GM21381 (cell line): ENCODE results near the gene CORO1C.

Source experiments
- ATAC-seq: cut with Tn5 transposase; IDR thresholded peaks from one replicate; pipeline ENCODE4 v1.9.1; 2021; ENCODE audit warnings: mild to moderate bottlenecking, moderate library complexity; ENCODE audit not compliant: unreplicated experiment

The CORO1C gene

DNA sequence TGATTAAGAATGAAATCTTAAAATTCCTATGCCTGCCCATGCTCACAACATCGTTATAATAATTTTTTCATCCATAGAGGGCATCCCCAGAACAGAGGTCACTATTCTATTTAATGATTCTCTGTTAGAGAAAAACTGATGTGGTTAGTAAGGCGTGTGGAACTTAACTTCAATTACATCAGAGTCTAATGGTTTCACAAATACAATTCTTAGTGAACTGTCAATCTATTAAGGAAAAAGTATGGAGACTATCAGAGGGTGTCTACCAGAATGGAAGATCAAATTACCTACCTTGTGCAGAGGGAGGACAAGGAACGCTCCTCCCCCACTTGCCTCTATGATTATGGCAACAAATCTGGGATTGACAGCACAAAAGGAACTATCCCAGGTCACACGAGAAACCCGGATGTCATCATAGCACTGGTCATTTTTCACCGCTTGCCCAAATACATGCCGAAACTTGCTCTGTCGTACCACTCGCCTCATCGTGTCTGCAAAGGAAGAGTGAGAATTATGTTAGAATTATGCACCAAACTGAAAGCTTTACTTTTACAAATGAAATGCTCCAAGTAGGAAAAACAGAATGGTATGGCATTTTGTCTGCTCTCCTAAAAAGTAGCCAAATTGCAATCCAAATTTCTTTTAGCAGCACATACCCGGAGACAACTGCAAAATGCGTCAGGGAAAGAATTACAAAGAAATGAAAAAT lies 30.3 kb downstream of the CORO1C start:
- no peak for ATAC-seq

DNA sequence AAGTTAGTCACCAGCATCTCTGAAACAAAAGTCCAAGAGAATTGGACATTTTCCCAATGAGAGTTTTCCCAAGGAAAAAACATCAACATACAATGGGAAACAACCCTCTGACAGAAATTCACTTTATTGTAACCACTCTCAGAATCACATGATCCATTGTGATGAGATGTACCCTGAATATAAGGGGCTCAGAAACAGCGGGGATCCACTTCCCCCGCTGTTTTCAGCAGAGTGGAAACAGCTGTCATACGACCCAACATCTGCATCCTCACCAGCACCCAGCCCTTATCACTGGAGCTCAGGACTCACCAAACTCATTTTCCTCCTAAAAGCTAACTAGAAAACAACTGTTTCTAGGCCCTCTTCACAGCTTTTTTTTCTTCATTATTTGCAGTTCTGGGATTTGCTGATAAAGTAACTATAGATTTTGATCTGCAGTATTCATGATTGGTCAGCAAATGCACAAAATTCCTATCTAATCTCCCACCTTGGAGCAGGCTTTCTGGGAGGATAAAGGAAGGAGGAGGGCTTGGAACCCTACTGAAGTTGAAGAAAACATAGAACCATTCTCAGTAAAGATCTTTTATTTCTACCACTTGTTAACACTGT lies 31.3 kb downstream of the CORO1C start:
- ATAC-seq, result no peak

DNA sequence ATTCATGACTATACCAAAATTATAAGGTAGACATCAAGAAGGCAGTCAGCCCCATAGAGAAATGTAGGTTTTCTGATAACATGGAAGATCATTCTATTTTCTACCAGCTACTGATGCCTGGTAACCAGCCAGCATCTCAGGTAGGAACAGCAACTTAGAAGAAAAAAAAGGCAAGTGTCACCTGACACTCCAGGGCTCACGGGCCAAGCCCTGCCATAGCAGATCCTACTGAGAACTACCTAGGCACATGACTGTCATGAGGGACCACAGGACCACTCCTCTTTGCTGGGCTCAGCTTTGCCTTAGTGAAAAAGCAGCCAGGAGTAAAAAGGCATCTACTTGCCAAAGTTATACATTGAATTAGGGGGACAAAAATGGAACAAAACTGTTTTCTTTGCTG lies 33.4 kb downstream of the CORO1C start:
- no peak for ATAC-seq

DNA sequence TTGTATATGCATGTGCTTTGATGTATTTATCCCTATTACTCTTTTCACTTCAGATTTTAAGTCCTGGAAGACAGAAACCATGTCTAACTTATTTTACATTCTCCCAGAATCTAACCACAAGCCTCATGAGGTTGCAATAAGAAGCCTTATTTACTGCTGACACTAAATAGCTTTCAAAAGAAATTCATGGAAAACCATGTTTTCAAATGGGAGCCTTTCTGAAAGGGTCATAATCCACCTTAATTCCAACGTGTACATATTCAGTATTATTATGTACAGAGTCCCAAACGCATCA lies 34.4 kb downstream of the CORO1C start:
- no peak for ATAC-seq

DNA sequence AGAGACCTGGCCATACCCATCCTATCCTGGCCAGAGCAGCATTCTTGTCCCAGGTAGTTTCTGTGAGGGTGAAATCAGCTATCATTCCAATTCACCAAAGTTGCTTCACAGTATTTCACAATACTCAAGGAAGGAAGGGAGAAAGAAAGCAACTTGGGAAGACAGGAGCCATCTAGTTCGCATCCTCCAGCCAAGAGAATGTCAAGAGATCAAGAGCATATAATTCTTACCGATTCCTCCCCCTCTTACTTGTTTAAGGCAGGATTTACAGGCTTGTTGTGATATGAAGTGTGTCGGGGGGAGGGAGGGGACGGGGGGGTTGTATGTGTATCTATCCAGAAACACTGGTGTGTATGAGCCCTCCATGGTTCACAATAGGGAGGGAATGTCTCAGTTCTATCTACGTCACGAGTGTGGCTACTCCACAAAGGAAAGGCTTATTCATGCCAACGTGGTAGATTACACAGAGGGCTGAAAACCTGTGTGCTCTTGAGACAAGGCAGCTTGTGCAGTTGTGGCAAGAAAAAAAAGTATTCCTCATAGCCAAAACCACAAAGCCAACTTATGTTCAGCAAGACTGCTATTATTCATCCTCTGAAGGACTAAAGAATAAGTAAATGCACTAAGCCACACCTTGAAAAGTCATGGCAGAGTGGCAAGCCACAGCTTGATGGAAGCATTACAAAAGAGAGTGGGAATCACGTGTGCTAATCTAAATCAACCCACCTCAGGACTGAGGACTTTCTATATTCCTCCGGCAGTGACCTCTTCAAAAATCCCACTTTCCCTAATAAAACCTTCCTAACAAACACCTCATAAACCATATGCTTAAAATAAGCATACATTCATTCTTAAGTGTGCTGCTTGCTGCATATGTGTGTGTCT lies 35.0 kb downstream of the CORO1C start:
- ATAC-seq, result no peak

DNA sequence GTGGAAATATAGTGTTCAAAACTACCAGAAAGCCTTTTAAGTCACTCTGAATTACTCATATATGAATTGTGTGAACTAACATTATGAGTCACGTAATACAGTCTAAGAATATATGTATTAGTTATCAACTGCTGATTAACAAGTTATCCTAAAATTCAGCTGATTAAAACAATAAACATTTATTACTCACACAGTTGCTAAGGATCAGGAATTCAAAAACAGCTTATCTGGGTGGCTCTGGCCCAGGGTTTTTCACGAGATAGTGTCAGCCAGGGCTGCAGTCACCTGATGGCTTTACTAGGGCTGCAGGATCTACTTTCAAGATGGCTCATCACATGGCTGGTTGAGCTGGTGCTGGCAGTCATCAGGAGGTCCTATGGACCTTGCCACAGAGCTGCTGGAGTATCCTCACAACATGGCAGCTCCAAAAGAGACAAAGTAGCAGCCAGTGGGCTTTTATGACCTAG lies 36.5 kb downstream of the CORO1C start:
- ATAC-seq, result no peak

DNA sequence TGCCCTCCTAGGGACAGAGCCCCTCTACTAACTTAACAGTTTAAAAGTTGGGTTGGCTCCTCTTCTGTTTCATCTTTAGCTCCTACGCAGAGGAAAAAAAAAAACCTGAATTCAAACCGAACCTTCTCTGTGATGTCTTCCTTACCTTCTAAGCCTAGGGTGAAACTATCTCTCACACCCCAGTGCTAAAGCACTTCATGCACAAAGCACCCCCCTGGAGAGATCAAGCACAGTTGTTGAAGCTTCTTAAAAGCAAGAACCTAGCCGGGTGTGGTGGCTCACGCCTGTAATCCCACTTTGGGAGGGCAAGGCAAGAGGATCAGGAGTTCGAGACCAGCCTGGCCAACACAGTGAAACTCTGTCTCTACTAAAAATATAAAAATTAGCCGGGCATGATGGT lies 37.6 kb downstream of the CORO1C start:
- no peak for ATAC-seq

DNA sequence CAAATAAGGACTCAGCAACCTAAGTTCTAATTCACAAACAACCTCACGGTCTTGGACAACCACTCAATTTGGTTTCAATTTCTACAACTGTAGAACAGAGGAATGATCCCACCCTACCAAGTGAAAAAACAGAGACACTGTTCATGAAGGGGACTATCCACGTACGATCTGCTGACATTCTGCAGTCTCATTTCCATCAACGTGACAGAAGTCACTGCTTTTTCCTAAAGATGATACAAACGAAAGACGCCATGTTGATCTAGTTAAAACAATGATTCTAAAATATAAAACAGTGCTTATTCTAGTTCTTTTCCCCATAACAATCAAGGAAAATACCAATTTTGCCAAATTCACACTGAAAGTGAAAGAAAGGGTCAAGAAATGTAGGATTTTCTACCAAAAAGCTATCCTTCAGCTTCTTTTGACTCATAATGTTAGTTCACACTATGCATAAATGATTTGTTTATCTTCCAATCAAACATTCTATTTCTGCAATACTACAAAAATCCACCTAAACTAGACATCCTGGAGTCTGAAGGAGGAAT lies 38.1 kb downstream of the CORO1C start:
- ATAC-seq, result no peak

DNA sequence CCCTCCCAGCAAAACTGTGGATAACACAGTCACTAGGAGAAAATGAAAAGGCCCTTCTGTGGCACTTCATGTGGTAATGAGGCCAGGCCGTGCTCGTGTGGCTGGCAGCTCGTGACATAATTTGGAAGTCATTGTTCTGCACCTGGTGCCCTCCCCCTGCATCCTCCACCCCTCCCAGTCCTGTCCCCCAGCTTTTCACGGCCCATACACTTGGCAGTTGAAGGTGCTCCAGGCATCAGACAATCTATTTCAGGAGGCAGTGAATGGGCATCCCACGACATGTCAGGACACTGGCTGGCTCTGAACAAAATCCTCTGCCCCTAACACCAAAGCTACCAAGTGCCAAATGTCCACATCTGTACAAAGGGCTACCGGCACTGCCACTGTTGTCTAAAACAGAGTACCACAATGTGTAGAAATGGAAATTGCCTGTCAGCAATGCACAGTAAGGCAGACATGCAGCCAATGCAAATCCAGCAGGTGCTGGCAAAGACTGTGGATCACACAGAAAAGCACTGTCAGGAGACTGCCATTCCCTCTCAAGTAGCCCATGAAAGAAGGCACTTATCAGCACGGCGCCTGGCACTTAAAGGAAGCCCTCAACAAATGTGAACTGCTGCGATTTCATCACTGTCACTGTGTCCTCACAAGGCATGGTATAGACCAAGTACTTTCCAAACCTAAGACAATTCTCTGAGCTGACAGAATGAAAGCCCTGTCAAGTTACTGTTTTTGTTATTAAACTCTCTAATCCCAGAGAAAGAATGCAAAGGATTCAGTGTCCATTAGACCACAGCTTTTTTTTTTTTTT lies 39.1 kb downstream of the CORO1C start:
- ATAC-seq, result no peak

DNA sequence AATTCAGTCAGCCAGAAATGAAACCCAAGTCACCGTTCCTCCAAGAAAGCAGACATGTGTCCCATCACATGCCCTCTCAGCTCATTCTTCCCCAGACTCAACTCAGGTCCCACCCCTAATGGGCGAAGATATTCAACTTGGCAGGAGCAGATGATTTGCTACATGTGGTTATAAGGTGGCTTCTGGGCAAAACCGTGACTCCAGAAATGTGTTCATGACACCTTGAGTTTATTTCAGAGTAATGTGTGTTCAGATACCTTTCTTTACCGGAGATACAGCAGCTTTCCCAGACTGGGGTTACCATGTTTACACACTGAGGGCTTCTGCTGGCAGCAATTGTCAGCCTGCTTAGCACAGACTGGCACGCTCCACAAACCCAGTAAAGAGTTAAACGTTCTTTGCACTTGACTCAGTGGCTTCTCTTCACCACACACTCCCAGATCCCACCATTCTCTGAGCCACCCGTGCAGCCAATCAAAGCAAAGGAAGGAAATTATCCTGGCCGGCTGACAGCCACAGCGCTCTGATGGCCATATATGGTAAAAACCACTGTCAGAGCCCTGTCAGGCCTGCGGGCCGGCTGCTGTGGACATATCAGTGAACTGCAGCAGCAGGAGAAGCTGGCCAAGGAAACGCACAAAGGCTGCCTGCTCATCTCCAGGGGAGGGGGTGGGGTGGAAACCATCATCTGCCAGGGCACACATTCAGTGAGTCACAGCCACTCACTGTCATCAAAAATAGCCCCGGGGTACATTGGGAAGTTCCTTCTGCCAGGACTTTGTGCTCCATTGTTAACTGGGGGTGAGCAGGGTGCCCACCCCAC lies 39.9 kb downstream of the CORO1C start:
- ATAC-seq, result peak; percentile 63

DNA sequence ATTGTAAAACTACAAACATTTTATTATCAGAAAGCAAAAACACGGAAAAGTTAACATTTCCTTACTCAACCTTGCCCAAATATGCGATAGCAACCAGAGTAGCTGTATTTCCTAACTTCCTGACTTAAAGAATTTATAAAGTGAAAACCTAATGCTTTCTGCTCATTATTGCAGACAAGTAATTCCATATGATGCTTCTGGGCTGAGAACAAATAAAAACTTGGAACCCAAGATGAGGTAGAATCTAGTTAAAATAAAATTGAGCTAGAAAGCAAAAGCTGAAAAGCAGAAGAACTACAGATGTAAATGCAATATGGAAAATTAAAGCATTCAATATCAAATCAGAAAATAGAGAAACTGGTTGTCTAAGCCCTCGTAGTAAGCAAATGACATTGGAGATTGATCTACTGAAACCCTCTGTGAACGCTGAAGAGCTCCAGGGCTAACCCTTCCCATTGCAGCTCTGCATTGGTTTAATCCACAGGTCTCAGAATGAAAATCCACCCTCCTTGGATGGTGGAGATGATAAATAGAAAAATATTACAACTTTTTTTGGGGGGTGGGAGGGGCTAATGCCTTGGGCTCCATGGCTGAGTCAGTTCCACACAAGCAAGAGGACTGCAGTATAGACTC lies 40.7 kb downstream of the CORO1C start:
- ATAC-seq, result no peak

DNA sequence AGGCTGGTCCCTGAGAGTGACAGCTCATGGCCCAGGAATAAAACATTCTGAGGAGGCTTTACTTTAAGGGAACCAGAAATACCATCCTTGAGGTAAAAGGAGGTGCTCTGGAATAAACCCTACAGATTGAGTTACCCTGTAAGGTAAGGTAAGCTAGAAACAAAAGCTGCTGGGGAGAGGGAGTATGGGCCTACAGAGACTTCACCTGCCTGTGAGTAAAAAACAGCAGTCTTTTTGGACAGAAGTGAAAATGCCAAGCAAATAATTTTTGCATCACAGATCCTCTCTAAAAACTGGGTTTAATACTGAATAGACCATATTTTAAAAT lies 41.2 kb downstream of the CORO1C start:
- no peak for ATAC-seq

DNA sequence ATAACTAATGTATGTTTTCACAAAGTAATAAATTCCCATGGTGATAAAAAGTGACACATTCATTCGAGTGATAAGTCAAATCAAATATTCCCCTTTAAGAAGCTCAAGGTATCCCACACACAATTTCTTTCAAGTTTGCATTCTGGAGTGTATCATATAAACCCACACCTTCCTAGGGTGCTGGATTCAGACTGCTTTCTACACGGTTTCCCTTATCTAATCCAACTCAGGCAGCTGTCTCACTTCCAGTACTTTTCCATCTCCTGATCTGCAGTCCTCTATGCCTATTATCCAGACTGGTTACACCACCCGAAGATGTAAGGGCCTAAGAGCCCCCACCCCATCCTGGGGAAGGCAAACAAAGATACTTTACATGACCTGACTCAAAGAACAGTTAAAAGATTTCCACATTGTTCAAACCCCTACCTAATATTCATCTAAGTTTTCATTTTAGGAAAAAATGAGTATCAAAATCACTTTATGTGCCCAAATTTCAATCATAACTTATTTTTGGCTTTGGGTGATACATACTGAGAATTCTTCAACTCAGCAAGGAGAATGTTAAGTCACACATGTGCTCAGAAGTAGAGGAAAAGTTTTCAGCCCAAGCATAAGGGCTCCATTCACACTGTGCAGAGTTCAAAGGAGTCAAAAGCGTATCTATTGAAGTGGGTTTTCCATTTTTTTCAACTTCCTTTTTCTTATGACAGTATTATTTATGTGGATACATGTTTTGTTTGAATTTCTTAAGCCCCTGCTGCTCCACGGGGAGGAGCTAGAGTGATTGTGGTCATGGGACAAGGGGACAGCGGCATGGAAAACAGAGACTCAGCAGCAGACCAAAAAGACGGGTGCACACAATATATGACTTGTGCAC lies 41.8 kb downstream of the CORO1C start:
- no peak for ATAC-seq

DNA sequence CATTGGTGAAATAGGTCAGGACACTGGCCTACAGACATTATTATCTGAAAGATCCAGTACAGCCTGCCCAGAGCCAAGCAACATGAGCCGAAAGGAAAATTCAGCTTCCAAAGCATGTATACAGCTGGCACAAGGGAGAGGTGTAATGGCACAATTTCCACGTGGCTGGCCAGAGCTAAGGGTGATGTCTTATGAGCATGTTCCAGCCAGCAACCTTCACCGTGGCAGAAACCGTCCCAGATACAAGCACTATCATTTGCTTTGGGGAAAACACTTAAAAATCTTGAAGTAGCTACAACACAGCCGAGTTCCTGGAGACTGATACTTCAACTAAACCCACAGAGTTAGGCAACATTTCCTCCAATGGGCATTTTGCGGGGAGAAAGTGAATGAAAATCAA lies 44.5 kb downstream of the CORO1C start:
- no peak for ATAC-seq

DNA sequence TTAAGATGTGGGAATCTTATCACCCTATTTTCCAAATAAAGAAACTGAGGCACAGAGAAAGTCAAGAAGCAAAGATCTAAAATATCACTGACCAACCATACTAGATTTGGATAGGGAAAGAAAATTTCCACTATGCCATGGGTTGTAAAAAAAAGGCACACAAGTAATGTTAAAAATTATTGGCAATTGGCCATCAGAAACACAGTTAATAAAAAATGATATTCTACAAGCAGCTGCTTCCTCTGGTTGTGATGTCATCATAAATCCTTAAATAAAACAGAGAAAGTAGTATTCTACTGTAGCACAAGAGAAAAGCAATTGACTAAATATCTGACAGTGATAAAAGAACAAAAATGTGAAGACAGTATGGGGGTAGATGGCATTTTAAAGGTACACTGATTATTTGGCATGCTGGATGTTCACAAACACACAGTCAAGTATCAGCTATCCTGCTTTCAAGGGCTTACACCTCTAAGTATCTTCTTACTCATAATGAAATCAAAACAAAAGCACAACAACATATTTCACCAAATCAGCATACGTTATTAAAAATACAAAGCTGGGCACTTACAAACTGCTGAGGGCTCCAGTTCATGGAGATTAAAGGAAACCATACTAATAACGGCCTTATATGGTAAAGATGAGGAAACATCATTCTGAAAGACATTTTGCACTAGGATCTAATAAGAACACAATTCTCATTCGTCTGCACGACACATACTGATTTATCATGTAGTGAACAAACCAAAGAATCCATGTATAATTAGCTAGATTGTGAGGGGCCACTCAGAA lies 45.7 kb downstream of the CORO1C start:
- no peak for ATAC-seq

DNA sequence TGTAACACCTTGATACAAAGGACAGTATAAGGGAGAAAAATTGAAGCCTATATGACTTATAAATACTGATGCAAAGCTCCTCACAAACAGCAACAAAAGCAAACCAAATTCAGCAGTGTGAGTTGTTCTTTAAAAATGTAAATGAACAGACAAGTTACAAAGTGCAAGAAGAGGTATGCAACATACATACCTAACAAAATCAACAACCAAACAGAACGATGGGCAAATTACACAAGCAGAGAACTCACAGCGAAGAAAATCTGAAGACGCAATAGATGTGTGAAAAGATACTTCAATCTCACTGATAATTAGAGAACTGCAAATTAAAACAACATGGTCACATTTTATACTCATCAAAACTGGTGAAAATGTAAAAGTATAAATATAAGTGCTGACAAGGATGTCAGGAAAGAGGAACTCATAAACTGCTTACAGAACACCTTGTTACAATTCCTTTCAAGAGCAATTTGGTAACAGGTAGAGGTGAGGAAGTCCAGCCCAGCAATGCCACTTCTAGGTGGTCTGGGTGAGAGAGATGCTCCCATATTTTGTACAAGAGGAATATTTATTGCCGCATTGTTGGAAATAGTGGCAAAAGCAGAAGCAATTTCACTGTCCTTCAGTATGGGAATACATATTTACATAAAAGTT lies 47.3 kb downstream of the CORO1C start:
- no peak for ATAC-seq

DNA sequence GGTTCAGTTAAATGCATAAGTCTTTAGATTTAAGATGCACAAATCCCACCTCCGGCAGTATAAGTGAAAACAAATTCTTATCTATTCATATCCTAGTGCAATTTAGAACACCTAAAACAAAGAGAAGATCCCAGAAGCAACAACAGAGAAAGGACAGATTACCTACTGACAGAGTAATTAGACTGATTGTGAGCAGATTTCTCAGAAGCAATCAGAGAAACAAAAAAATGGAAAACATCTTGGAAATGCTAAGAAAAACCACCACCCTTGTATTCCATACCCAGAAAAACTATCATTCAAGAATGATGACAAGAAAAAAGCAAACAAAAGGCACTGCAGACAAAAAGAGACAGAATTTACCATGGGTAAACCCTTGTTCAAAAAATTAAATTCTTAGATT lies 50.0 kb downstream of the CORO1C start:
- no peak for ATAC-seq
